Esophagus (tissue), 2 donors: ENCODE measurements around the gene S100A8. TPM values are rescaled to one million over a fixed set of nuclear protein-coding genes. Genes with fewer than 3 reads are reported as not detected.
A peak's percentile ranks its signal among the peaks of the same experiment; 100 is the strongest.

ENCODE experiments used
- H3K27ac ChIP-seq, 2 donors: one replicate each; pipeline ENCODE4 v1.5.1; 2013; ENCODE audit warnings: low read depth in 2 of 2, mild to moderate bottlenecking in 2 of 2, inconsistent platforms in 1 of 2, low read length in 1 of 2, moderate library complexity in 1 of 2
- H3K27me3 ChIP-seq, 2 donors: one replicate each; pipeline ENCODE4 v1.6.1; 2013; ENCODE audit warnings: low read length in 2 of 2, control low read depth in 1 of 2, mild to moderate bottlenecking in 1 of 2; ENCODE audit not compliant: insufficient read depth in 2 of 2, control insufficient read depth in 1 of 2
- H3K36me3 ChIP-seq, 2 donors: one replicate each; pipeline ENCODE4 v1.6.1; 2013; ENCODE audit warnings: low read length in 1 of 2; ENCODE audit not compliant: control insufficient read depth in 2 of 2, insufficient read depth in 2 of 2
- H3K4me1 ChIP-seq, 2 donors: one replicate each; pipeline ENCODE4 v1.6.1; 2013; ENCODE audit warnings: low read length in 1 of 2; ENCODE audit not compliant: control insufficient read depth in 2 of 2, insufficient read depth in 2 of 2
- H3K4me3 ChIP-seq, 2 donors: one replicate each; pipeline ENCODE4 v1.5.1; 2013; ENCODE audit warnings: low read length in 2 of 2, mild to moderate bottlenecking in 2 of 2, low read depth in 1 of 2, moderate library complexity in 1 of 2
- H3K9me3 ChIP-seq, 2 donors: one replicate each; pipeline ENCODE4 v1.6.1; 2013; ENCODE audit warnings: mild to moderate bottlenecking in 2 of 2, low read depth in 1 of 2, low read length in 1 of 2, moderate library complexity in 1 of 2; ENCODE audit not compliant: control insufficient read depth in 2 of 2, insufficient read depth in 1 of 2
- WGBS, 2 donors: extraction: QIAGEN DNeasy Blood & Tissue Kit; methylation state at CpG; one replicate each; pipeline ENCODE4 v1.1.7; 2013; 5-methylcytosine and 5-hydroxymethylcytosine counted together
- polyA plus RNA-seq, 2 donors: library from polyadenylated mRNA; stranded (reverse); fragments of 200-250 nt; gene quantifications; one replicate each; pipeline ENCODE4 v1.2.3, GENCODE V29; 2013
- donor health status: healthy with polysubstance abuse.
- donor health status: Bipolar disorder and iron deficiency.

S100A8 gene
- polyA plus RNA-seq, 2 donors = 44,360 to 65,887 TPM

- H3K27ac ChIP-seq = peak overlapping the region; percentile 78
These were observed 30.7 kb downstream of the S100A8 start for GRCh38 chr1:153360190-153360589.

DNA sequence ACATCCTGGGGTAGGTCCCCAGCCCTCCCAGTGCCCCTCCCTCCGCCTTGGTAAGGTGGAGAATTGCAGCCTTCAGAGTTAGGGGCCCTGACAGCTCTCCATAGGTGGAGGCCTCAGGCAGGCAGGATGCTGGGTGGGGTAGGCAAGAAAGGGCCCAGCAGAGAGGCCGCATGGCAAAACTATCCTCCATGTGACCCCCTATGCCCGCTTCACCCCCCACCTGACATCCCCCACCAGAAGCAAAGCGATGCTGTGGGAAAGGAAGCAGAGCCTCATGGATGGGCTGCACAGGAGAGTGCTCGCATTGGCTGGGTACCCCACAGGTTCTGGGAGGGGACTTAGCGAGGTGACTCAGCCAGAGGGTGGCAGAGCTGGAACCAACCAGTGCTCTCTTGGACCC is 31.6 kb downstream of the S100A8 start:
- no peaks in the 10 kb centered on the region for H3K27me3 ChIP-seq
- peaks cover 0 to 3% of the 10 kb centered on the region in 2 donors for H3K36me3 ChIP-seq
- H3K4me3 ChIP-seq = peak overlapping the region; percentile 25 to 59
- WGBS, 2 donors = 89% methylated on average over 6 of the region's 6 CpGs
- H3K4me1 ChIP-seq = peaks cover 2 to 15% of the 10 kb centered on the region in 2 donors
- peak overlapping the region; percentile 93 to 99 for H3K27ac ChIP-seq
- H3K9me3 ChIP-seq = no peaks in the 10 kb centered on the region

More at GRCh38 chr1:153360190-153360589, 30.7 kb downstream of the S100A8 start:
- Histone ChIP-seq H3K4me1 (peaks cover 2 to 20% of the 10 kb centered on the region in 2 donors), H3K9me3 (no peaks in the 10 kb centered on the region), H3K36me3 (peaks cover 0 to 3% of the 10 kb centered on the region in 2 donors), H3K4me3 (peak overlapping the region in 1 of 2 donors; percentile 30), H3K27me3 (no peaks in the 10 kb centered on the region)
- WGBS, 2 donors = 72 to 78% methylated on average over 2 of the region's 2 CpGs

GRCh38 chr1:153358691-153358975 is 32.2 kb downstream of the S100A8 start:
- H3K27ac ChIP-seq = peak overlapping the region; percentile 93 to 99
- WGBS, 2 donors = 88 to 90% methylated on average over 3 of the region's 3 CpGs
- peaks cover 0 to 3% of the 10 kb centered on the region in 2 donors for H3K36me3 ChIP-seq
- no peaks in the 10 kb centered on the region for H3K9me3 ChIP-seq
- peak overlapping the region; percentile 41 to 59 for H3K4me3 ChIP-seq
- H3K4me1 ChIP-seq = peaks cover 2 to 14% of the 10 kb centered on the region in 2 donors
- H3K27me3 ChIP-seq = no peaks in the 10 kb centered on the region

DNA sequence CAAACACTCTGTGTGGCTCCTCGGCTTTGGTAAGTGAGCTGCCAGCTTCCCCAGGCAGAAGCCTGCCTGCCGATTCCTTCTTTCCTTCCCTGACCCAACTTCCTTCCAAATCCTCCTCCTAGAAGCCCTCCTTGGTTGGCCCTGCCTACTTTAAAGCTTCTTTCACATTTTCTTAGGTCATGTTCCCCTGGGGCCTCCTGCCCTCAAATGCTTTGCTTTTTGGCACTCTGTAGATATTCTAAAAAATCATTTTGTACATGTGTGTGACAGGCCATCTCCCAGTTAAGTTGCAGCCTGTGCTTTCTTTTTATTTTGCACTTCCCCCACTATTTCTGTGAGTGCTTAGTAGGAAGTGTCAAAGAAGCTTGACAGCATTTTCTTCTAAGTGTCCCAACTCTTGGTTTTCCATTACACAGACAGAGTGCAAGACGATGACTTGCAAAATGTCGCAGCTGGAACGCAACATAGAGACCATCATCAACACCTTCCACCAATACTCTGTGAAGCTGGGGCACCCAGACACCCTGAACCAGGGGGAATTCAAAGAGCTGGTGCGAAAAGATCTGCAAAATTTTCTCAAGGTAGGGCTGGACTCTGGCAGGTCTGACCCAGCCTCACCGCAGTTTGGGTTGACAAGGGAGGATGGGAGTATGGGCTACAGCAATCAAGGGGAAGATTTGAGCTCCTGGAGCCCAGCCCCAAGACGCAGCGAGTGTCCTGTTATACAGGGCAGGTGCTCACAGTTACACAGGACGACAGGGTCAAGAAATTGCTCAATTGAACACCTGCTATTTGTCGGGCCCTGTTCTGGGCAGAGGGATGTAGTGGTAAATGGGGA is 32.8 kb downstream of the S100A8 start, which contains the start of gene S100A9:
S100A9 (plus strand) TSS at position 2 of the 838 bp plus-strand sequence; CDS start at position 432, 430 bp downstream.
- Histone ChIP-seq H3K36me3 (peaks cover 0 to 3% of the 10 kb centered on the region in 2 donors), H3K4me1 (peaks cover 2 to 8% of the 10 kb centered on the region in 2 donors), H3K4me3 (peak within 1 kb of the TSS; percentile 41 to 59), H3K27me3 (no peaks in the 10 kb centered on the region), H3K9me3 (no peaks in the 10 kb centered on the region), H3K27ac (peak within 1 kb of the TSS; percentile 93 to 99)
- WGBS, 2 donors = 71% methylated on average over 11 of the region's 11 CpGs

- WGBS, 2 donors = 39 to 49% methylated on average over 10 of the region's 10 CpGs
- H3K27ac ChIP-seq = peak overlapping the region; percentile 93 to 99
- H3K27me3 ChIP-seq = no peaks in the 10 kb centered on the region
- no peaks in the 10 kb centered on the region for H3K9me3 ChIP-seq
- H3K4me3 ChIP-seq = peak overlapping the region; percentile 41 to 59
- peaks cover 2 to 6% of the 10 kb centered on the region in 2 donors for H3K4me1 ChIP-seq
- peaks cover 0 to 3% of the 10 kb centered on the region in 2 donors for H3K36me3 ChIP-seq
These were observed 33.6 kb downstream of the S100A8 start for GRCh38 chr1:153357076-153357852.

DNA sequence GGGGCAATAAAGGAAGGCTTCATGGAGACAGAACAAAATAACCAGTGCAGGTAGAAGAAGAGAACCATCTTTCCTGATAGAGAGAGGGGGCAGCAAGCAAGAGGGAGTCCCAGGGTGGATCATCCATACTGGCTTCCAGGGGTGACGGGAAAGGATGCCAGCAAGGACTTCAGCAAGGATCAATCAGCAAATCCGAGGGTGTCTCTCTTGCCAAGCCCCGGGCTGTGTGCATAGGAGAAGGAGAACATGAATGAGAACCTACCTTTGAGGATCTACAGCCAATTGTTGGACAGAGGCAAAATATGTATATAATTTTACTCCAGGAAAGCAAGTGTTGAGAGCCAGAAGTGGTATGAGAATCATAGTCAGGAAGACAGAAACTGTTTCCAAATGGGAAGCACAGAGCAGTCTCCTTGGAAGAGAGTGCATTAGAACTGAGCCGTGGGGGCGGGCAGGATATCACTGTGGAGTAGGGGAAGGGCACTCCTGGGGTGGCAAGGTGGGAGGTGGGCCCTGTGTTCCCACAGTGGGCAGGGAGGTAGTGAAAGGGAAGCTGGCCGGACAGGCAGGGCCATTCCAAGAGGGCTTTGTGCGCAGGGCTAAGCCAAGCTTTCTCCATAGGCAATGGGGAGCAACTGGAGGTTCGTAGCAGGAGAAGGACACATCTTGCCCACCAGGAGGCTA is 34.3 kb downstream of the S100A8 start:
- H3K27ac ChIP-seq = peak overlapping the region; percentile 93 to 99
- WGBS, 2 donors = 71 to 73% methylated on average over 8 of the region's 8 CpGs
- peaks cover 2 to 6% of the 10 kb centered on the region in 2 donors for H3K4me1 ChIP-seq
- peak overlapping the region in 1 of 2 donors; percentile 9 for H3K4me3 ChIP-seq
- H3K36me3 ChIP-seq = peaks cover 0 to 3% of the 10 kb centered on the region in 2 donors
- H3K27me3 ChIP-seq = no peaks in the 10 kb centered on the region
- H3K9me3 ChIP-seq = no peaks in the 10 kb centered on the region

- Histone ChIP-seq H3K9me3 (no peaks in the 10 kb centered on the region), H3K4me3 (no peak overlapping the region), H3K27me3 (no peaks in the 10 kb centered on the region), H3K4me1 (peaks cover 2 to 6% of the 10 kb centered on the region in 2 donors), H3K27ac (peak overlapping the region; percentile 11 to 71), H3K36me3 (peaks cover 0 to under 1% of the 10 kb centered on the region in 2 donors)
- 32 to 34% methylated on average over 10 of the region's 10 CpGs for WGBS, 2 donors
These were observed 35.3 kb downstream of the S100A8 start for GRCh38 chr1:153355445-153356071.

GRCh38 chr1:153354515-153355193 is 36.2 kb downstream of the S100A8 start:
- H3K4me1 ChIP-seq = peaks cover 2 to 8% of the 10 kb centered on the region in 2 donors
- peak overlapping the region; percentile 6 to 71 for H3K27ac ChIP-seq
- no peaks in the 10 kb centered on the region for H3K9me3 ChIP-seq
- 54 to 59% methylated on average over 8 of the region's 8 CpGs for WGBS, 2 donors
- H3K4me3 ChIP-seq = no peak overlapping the region
- no peaks in the 10 kb centered on the region for H3K27me3 ChIP-seq
- H3K36me3 ChIP-seq = no peaks in the 10 kb centered on the region
